GM18507 (cell line): Measurements from ENCODE around the gene EFNA2.
"Not testable (repeated sequence)": the region's sequence is repeated elsewhere in the genome, so short reads cannot be mapped to it uniquely, and the experiment has no call there.

Experiments used
- DNase-seq: peaks from one replicate; pipeline ENCODE4 v3.0.0; 2011; ENCODE audit warnings: low read depth; ENCODE audit not compliant: insufficient read length; ENCODE audit errors: extremely low spot score
- FAIRE-seq: peaks from 2 replicates; lab custom pipeline; 2011; peaks lifted over from hg19 to GRCh38; lab: Jason Lieb, UNC

The EFNA2 gene

DNA sequence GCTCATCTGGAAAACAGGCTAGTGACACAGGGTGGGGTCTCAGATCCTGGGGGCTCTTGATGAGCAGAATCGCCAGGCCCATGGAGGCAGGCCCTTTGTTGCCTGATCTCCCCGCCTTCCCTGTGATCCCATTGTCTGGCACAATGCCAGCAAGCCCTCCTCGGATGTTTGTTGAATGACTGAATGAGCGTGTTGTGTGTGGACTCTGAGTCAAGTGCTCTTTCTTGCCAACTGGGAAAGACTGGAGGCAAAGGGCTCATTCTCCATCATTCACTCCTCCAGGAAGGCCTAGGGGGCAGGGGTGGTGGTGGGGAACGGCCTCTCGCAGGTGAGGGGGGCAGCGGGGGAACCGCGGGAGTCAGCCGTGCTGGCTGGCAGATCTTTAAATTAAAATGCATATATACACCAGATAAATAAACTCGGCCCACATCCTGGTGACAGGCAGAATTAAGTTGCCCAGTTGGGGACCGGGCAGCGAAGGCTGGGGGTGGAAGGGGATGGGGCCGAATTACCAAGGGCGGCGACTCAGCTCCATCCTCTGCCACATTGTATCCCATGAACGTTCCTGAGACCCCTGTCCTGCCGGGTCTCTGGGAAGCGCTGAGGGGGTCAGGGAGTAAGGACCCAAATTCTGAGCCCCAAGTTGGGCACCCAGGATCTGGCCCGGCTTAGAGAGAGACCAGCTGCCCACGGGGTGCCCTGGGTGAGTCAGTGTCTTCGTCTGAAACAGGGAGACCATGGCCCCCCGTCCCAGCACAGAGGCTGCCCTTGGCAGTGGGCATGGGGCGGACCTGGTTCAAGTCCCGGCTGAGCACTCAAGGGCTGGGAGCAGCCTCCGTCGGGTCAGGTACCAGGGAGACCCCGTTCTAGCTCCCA lies 24.5 kb downstream of the EFNA2 start:
- DNase-seq (no peak), FAIRE-seq (no peak)

DNA sequence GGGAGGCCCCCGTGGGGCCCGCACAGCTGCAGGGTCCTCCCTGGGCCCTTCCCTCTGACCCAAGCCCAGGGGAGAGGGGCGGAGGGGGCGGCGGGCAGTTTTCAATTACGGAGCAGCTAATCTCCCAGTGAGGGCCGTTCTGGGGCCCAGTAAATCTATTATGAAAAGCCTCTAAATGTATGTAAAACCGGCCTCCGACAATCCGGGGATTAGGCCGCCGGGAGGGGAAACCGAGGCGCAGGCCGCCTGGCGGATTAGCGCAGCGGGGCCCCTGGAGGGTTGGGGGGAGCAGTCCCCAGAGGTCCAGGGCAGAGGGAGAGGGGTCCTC lies 25.1 kb downstream of the EFNA2 start:
- no peak for DNase-seq
- FAIRE-seq, result no peak

DNA sequence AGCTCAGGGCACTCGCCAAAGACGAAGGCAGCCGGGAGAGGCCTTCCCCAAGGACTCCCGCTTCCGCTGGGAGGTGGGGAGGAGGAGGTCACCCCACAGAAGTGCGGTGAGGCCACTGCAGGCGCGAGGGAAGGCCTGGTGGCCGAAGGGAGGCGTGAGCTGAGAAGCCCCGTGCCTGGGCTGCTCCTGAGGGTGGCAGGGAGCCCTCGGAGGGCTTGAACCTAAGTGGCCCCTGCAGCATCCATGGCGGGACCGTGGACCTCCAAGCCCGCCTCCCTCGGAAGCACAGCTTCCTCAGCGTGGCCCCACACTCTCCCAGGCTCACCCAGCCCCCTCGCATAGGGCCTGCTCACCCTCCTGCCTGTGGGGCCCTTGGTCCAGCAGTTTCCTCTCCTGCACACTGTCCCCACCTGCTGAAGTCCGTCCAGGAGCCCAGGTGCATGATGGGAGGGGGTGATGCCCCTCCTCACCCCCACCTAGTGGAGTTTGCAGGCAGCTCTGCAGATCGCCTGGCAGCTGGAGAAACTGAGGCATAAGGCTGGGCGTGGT lies 25.9 kb downstream of the EFNA2 start:
- DNase-seq (no peak), FAIRE-seq (no peak)

DNA sequence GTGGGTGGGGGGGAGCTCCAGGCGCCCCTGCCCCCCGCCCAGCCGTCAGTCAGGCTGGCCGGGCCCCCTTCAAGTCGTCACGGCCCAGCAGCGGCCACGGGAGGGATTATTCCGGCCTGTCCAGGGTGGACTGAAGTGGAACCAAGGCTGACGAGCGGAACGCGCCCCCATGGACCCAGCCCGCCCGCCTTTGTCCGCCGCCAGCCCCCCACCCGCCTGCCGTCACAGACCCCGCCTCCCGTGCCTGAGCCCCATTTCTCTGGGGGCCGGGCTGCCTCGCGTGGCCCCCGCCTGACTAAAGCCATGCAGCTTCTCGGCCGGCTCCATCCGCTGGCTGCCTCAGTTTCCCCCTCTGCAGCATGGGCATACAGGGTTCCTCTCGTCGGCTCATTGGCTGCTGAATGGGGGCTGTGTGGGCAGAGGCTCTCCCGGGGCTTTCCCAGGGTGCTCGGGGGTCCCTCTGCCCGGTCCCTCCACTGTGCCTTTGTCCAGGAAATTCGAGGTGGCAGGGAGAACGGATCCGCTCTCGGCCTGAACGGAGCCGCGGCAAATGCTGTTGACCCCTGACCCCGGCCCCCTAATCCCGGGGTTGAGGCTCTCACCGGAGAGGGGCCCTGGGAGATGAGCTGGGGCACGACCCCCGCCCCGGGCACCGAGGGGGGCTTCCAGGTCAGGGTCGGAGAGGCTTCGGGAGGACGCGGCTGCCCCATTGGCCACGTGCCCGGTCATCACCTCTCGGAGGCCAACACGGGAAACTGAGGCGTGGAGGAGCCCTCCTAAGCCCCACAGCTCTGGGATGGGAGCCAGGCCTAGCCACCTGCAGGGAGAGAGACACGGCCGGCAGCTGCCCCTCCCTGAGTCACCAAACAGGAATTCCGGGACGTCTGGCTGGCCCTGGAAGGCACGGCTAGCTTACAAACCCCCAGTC lies 27.4 kb downstream of the EFNA2 start:
- no peak for DNase-seq

DNA sequence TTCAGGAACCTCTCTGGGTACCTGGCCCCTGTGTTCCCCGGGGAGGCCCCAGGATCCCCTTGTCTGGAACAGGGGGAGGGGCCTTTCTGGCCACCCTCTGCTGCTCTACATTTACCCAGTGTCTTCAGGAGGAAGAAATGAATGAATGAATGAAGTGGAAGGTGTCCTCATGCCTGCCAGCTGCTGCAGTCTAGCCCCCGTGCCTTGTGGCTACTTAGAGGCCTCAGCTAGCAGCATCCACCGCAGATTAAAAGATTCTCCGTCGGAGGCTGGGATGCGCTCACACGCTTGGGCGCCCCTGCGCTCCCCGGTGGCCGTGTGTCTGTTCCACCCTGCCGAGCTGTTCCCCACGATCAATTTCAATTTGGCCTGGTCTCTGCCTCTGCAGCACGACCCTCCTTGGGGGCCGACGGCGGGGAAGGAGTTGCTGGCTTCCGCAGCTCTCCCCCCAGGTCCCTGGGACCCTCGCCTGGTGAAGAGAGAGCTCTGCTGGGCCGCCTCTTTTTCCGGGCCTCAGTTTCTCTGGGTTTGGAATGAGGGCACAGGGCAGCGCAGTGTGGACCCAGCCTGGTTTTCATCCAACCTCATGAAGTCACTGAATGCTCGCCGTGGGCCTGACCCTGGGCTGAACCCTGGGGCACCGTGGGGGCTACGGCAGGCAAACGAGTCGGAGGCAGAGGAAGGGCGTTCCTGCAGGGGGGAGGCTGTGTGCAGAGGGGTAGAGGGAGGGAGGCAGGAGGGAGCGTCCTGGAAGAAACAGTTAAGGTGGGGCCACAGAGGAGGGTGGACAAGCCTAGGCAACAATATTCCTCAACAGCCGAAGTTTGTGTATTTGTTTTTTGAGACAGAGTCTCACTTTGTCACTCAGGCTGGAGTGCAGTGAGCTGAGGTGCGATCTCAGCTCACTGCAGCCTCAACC lies 28.3 kb downstream of the EFNA2 start:
- no peak for DNase-seq
- FAIRE-seq, result no peak

More for the DNA sequence above, 27.4 kb downstream of the EFNA2 start:
- FAIRE-seq, result no peak

DNA sequence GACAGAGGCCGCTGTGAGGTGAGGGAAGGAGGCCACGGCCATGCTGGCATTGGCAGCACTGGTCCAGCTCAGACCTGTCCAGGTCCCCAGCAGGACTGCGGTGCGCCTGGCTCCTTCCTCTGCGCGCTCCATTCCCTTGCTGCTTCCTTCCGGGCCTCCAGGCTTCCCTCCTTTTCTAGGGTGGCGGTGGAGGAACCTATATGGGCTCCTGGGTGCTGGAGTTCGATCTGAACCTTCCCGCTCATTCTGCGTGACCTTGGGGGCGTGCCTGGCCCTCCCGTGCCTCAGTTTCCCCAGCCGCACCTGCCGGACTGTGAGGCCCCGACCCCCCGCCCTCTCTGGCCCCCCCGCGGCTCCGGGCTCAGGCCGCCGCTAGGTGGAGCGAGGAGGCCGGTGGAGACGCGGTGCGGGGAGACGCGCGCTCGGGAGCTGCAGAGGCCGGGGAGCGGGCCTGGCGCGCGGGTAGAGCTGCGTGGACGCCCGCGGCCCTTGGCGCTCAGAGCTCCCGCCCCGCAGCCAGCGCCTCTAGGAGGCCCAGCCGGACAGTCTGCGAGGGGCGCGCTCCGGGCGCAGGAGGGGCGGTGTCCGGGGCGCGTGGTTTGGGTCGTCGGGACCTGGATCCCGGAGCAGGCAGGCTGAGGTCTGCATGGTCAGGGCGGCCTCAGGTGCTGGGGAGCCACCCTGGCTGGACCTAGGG lies 29.9 kb downstream of the EFNA2 start:
- DNase-seq, result peak; percentile 70
- FAIRE-seq, result no peak

DNA sequence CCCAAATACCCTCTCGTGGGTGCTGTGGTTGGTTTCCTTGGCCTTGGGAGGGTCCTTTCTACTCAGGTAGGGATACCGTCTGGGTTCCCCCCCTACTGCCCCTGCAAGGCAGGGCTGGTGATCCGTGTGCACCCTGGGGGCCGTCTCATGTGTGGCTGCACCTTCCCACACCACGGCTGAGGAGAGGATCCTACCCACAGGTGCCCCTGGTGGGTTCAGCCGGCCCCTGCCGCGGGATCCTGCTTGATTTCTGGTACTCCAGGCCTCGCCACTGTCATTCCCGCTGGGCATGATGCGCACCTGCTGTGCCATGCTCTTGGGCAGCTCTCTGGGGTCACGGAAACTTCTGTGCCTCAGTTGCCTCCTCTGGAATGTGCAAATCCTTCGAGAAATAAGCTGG lies 30.8 kb downstream of the EFNA2 start:
- DNase-seq (no peak), FAIRE-seq (no peak)

DNA sequence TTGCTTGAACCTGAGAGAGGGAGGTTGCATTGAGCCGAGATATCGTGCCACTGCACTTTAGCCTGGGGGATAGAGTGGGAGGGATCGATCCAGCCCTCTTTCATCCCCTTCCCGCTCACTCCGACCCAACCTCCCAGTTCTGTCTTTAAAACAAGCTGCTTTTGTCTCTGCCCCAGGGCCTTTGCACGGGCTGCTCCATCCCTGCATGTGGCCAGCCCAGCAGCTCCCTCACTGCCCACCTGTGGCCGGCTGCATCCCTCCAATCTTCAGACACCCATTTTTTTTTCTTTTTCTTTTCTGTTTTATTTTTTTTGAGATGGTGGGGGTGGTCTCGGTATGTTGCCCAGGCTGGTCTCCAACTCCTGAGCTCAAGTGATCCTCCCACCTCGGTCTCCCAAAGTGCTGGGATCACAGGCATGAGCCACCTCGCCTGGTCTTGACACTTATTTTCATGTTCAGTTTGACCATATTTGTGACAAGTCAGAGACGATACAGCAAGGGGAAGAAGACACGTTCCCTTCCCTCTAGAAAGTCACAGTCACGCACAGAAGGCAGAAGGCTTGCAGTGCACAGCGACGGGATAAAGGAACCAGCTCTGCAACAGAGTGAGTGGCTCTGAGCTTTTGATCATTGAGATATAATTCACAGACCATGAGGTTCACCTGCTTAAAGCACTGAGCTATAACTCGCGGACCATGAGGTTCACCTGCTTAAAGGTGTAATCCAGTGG lies 31.8 kb downstream of the EFNA2 start:
- DNase-seq (no peak), FAIRE-seq (no peak)

DNA sequence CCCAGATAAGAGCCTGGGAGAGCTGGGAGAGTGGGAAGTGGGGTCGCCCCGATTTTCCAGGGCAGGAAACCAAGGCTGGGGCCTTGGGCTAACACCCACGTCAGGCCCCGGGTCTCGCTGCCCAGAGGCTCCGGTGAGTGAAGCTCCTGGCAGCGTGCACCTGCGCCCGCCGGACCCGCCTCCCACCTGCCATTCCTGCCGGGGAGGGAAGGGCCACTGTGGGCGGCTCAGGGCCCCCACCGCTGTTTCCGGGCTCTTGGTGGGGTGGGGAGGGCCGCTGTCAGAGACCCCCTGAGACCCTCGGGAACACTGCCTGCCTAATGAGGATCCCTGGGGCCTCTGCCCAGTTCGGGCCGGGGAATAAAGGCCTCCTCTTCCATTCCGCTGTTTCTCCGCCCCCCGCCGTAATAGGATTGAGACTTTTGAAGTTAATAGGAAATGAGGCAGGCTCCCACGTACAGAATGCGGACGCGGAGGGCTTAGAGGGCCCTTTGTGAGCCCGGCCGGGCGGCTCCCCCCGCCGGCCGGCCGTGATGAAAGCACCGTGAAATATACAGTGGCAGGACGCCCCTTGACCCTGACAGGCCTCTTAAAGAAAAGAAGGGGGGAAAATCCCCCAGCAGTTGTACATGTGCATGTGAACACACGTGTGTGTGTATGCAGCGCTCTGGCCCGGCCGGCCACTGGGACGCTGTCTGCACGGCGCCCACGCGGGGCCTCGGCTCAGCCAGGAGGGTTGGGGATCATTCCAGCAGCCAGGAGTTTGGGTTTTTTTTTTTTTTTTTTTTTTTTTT lies 33.2 kb downstream of the EFNA2 start:
- DNase-seq, result no peak
- no peak for FAIRE-seq

DNA sequence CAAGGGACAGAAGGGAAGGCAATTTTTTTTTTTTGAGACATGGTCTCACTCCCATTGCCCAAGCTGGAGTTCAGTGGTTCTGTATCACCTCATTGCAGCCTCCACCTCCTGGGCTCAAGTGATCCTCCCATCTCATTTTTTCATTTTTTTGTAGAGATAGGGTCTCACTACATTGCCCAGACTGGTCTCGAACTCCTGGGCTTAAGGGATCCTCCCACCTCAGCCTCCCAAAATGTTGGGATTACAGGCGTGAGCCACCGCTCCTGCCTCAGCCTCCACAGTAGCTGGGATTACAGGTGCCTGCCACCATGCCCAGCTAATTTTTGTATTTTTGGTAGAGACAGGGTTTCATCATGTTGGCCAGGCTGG lies 34.6 kb downstream of the EFNA2 start:
- DNase-seq, FAIRE-seq: not testable (repeated sequence)

DNA sequence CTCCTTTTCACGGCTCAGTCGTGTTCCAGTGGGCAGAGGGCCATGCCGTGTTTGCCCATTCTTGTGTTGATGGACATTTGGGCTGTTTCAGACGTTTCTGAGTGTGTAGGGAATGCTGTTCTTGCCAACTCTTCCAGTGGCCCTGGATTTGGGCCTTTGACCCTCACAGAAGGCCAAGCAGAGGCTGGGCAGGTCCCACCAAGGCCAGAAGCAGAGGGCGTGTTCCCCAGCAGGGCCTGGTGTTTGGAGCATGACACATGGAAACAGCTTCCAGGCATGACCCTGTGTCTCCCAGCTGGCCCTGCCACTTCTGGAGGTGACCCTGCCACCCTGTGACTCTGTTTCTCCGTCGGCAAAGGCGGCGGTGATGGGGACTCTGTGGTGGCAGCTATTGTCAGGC lies 35.9 kb downstream of the EFNA2 start:
- FAIRE-seq, result no peak
- DNase-seq, result no peak

DNA sequence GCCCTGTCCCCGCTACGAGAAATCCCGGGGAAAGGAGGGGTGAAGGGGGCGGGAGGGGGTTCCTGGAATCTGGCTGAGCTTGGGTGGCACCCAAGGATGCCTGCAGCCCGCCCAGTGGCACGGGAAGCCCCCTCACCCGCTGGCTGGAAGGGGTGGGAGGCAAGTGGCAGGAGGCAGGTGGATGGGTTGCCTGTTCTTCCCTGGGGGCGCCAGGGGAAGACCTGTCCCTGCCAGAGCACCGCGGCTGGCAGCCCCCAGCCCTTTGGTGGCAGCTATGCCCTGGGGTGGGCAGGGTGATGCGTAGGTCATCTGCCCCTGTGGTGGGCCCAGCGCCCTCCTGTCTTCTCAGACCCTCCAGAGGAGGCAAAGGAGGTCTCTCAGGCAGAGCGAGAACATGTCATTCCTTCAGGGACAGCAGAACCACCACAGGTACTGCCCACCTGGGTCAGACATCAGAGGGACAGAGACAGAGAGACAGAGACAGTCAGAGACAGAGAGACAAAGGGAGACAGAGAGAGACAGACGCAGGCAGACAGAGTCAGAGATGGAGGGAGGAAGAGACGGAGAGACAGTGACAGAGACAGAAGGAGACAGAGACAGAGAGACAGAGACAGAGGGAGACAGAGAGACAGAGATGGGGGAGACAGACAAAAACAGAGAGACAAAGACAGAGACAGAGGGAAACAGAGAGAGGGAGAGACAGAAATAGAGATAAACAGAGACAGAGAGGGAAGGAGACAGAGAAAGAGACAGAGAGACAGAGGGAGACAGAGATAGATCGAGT lies 36.7 kb downstream of the EFNA2 start:
- DNase-seq (no peak), FAIRE-seq (no peak)

DNA sequence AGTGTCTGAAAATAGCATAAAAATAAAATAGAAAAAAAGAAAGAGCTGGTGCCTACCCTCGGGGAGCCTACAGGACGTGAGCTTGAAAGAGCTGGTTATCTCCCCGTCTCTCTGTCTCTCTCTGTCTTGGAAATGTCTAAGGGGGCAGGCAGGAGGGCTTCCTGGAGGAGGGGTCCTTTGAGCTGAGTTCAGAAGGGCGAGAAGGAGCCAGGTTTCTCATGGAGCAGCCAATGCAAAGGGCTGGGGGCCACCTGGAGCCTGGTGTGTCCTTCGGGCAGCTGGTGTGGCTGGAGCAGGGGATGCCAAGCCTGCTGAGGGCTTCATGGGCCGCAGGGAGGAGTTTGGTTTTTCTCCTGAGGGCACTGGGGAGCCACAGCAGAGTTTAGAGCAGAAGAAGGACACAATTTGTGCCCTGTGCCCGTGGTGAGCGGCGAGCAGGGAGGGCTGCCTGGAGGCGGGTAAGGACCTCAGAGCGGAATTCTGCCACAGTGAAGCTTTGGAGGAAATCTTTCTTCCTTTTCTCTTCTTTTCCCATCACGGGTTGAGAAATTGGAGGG lies 38.7 kb downstream of the EFNA2 start:
- no peak for DNase-seq
- no peak for FAIRE-seq

DNA sequence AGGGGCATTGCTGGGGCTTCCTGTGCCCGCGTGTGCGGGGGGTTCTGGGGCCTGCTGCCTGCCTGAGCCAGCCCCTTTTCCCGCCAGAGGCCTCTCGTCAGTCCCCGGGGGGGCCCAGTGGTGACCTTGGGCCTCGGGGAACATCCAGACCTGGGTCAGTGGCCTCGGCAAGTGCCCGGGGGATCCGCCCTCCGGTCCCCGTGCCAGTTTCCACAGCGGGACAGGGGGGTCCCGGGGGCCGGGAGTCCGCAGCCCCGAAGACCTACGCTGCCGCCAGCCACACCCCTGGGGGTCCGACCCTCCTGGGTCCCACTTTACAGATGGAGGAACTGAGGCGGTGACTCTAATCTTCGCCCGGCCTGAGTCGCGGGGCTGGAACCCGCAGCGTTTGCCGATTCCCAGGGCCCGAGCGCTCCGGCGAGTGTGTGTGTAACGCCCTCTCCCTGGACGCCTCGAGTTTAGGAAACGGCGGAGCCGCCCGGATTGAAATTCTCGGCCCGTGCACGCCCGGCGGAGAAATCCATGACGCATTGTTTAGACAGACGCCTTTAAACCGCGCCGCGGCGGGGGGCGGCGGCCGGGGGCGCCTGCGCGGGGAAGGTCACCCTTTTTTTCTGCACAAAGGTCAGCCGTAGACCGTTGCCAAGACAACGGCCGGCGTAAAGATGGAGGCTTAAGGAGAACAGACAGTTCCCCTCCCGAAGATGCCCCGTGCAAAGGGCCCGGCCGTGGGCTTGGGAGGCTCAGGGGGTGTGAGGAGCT lies 39.3 kb downstream of the EFNA2 start:
- DNase-seq (no peak), FAIRE-seq (no peak)

DNA sequence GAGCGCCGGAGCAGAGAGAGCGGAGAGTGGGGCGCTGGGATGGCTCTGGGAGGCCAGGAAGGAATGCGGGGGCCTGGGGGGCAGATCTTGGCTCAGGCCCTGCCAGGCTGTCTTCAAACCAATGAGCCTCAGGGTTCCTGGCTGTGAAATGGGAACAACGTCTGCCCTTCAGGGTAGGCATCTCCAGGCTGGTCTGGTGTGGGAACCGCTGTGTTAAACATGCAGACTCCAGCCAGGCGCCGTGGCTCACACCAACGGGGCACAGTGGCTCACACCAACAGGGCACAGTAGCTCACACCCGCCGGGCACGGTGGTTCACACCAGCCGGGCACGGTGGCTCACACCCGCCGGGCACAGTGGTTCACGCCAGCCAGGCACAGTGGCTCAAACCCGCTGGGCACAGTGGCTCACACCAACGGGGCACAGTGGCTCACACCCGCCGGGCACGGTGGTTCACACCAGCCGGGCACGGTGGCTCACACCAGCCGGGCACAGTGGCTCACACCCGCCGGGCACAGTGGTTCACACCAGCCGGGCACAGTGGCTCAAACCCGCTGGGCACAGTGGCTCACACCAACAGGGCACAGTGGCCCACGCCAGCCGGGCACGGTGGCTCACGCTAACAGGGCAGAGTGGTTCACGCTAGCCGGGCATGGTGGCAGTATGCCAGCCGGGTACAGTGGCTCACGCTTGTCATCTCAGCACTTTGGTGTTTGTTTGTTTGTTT lies 40.1 kb downstream of the EFNA2 start:
- DNase-seq (no peak), FAIRE-seq (no peak)
